Cardiac muscle cell (in vitro differentiated cells and primary cell): ENCODE results near the gene CRLF3. TPM values are rescaled to one million over a fixed set of nuclear protein-coding genes. Genes with fewer than 3 reads are reported as not detected.
"Not testable (repeated sequence)": the region's sequence is repeated elsewhere in the genome, so short reads cannot be mapped to it uniquely, and the experiment has no call there.

Experiments used
- DNase-seq, 2 donors: peaks; one replicate each; pipeline versions ENCODE4 v3.0.0 to v3.0.0-alpha.2; 2010 to 2017; ENCODE audit warnings: low read depth in 1 of 2, low spot score in 1 of 2
- H3K27ac ChIP-seq: fragments of 200-600 bp; sonication (generic); 2 replicates; pipeline ENCODE4 v1.5.1; 2016
- H3K27me3 ChIP-seq: fragments of 200-600 bp; sonication (generic); 2 replicates; pipeline ENCODE4 v1.6.0; 2016; ENCODE audit warnings: control low read depth
- H3K36me3 ChIP-seq: fragments of 200-600 bp; sonication (generic); 2 replicates; pipeline ENCODE4 v1.5.1; 2016; ENCODE audit warnings: control low read depth
- H3K4me1 ChIP-seq: fragments of 200-600 bp; sonication (generic); 2 replicates; pipeline ENCODE4 v1.8.1; 2017; ENCODE audit warnings: low read depth, mild to moderate bottlenecking, mixed run types
- H3K4me3 ChIP-seq: fragments of 200-600 bp; sonication (generic); 2 replicates; pipeline ENCODE4 v1.5.1; 2016; ENCODE audit warnings: mild to moderate bottlenecking
- H3K9me3 ChIP-seq: fragments of 200-600 bp; sonication (generic); 2 replicates; pipeline ENCODE4 v1.5.1; 2017; ENCODE audit warnings: low read depth, mild to moderate bottlenecking, control low read depth
- polyA plus RNA-seq: library from polyadenylated mRNA; unstranded; fragments of >200 nt; fragmentation: Nextera tagmentation; extraction: Ambion mirVana; gene quantifications from 2 replicates; pipeline ENCODE4 v1.2.1, GENCODE V29; 2016
- total RNA-seq: library from RNA; depleted of rRNA; stranded (reverse); fragments of >200 nt; gene quantifications from 2 replicates; pipeline ENCODE4 v1.2.3, GENCODE V29; 2016
- TF ChIP-seq, protein P1 (sequence below): IDR thresholded peaks from 2 replicates; pipeline ENCODE4 v1.5.1; 2012; ENCODE audit warnings: low read depth, mild to moderate bottlenecking, low read length

Gene CRLF3
- total and polyA plus RNA-seq, 2 experiments from 2014 or later: 11.9 to 19.9 TPM

DNA sequence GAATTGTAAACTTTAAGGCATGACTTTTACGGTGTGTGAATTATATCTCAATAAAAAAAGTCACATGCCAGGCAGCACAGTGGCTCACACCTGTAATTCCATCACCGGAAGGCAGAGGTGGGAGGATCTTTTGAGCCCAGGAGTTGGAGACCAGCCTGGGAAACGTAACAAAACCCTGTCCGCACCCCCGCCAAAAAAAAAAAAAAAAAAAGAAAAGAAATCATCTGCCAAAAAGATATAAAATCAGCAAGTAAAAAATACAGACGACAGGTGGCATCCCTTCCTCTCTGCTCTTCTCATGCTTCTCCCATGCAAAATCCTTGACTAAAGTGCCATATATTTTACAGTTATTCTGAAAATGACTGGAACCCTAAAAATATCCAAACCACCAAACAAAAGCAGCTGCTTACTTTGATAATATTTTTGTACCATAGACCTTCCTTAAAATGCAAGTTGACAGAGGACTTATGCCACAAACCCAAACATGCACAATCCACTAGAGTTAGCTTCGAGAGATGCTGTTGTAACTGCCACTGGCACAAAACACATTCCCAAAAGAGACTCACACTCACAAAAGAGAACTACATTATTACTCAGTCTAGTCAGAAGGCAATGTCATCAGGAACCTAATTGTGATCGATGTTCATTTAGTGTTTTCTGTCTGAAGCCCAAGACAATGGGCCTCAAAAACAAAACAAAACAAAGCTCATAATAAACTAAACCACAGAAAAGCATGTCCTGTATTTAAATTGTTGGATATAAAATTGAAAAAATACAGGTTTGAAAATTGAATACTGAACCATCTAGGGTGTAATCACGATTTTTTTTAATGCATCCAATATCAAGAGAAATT, 2.4 kb downstream of the CRLF3 start:
- no peaks in the 10 kb centered on the region for H3K9me3 ChIP-seq
- no peaks in the 10 kb centered on the region for H3K27me3 ChIP-seq
- H3K4me1 ChIP-seq: peaks cover 19% of the 10 kb centered on the region
- H3K27ac ChIP-seq: no peak overlapping the region
- H3K4me3 ChIP-seq: no peak overlapping the region
- no peaks in the 10 kb centered on the region for H3K36me3 ChIP-seq
- TF ChIP-seq, protein P1, sequence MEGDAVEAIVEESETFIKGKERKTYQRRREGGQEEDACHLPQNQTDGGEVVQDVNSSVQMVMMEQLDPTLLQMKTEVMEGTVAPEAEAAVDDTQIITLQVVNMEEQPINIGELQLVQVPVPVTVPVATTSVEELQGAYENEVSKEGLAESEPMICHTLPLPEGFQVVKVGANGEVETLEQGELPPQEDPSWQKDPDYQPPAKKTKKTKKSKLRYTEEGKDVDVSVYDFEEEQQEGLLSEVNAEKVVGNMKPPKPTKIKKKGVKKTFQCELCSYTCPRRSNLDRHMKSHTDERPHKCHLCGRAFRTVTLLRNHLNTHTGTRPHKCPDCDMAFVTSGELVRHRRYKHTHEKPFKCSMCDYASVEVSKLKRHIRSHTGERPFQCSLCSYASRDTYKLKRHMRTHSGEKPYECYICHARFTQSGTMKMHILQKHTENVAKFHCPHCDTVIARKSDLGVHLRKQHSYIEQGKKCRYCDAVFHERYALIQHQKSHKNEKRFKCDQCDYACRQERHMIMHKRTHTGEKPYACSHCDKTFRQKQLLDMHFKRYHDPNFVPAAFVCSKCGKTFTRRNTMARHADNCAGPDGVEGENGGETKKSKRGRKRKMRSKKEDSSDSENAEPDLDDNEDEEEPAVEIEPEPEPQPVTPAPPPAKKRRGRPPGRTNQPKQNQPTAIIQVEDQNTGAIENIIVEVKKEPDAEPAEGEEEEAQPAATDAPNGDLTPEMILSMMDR: no peak
- no peak for DNase-seq

GRCh38 chr17:30819971-30820705, 4.4 kb downstream of the CRLF3 start:
- DNase-seq: peak in 1 of 2 donors; percentile 65
- H3K27ac ChIP-seq: no peak overlapping the region
- H3K4me1 ChIP-seq: peaks cover 16% of the 10 kb centered on the region
- no peaks in the 10 kb centered on the region for H3K27me3 ChIP-seq
- TF ChIP-seq, protein P1: no peak
- H3K4me3 ChIP-seq: no peak overlapping the region
- no peaks in the 10 kb centered on the region for H3K9me3 ChIP-seq
- no peaks in the 10 kb centered on the region for H3K36me3 ChIP-seq

DNA sequence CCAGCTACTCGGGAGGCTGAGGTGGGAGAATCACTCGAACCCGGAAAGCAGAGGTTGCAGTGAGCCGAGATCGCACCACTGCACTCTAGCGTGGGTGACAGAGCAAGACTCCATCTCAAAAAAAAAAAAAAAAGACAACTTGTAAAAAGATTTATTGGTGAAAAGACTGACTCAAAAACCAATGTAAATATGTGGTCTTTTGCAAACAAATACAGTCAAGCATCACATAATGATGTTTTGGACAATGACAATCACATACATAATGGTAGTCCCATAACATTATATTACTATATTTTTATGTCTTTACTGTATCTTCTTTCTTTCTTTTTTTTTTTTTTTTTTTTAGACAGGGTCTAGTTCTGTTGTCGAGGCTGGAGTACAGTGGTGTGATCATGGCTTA, 8.3 kb downstream of the CRLF3 start:
- Histone ChIP-seq H3K27me3 (no peaks in the 10 kb centered on the region), H3K9me3 (no peaks in the 10 kb centered on the region), H3K27ac (no peak overlapping the region), H3K36me3 (no peaks in the 10 kb centered on the region), H3K4me3 (no peak overlapping the region), H3K4me1 (no peaks in the 10 kb centered on the region)
- DNase-seq: no peak
- TF ChIP-seq, protein P1: no peak

DNA sequence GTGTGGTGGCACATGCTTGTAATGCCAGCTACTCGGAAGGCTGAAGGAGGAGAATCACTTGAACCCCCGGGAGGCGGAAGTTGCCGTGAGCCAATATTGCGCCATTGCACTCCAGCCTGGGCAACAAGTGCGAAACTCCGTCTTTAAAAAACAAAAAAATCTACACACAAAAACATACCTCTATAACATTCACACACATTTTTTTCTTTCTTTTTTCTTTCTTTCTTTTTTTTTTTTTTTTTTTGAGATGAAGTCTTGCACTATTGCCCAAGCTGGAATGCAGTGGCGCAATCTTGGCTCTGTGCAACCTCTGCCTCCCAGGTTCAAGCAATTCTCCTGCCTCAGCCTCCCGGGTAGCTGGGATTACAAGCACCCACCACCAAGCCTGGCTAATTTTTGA, 9.6 kb downstream of the CRLF3 start:
- peak in 1 of 2 donors; percentile 72 for DNase-seq
- H3K27ac ChIP-seq, H3K4me1 ChIP-seq, H3K27me3 ChIP-seq, H3K4me3 ChIP-seq, H3K9me3 ChIP-seq, H3K36me3 ChIP-seq: not testable (repeated sequence)

- H3K4me3 ChIP-seq, H3K27ac ChIP-seq, H3K36me3 ChIP-seq, H3K4me1 ChIP-seq, DNase-seq, H3K27me3 ChIP-seq, H3K9me3 ChIP-seq: not testable (repeated sequence)
These were observed 10.3 kb downstream of the CRLF3 start for GRCh38 chr17:30814236-30814635.

GRCh38 chr17:30812218-30813177, 12.0 kb downstream of the CRLF3 start:
- peak in 1 of 2 donors; percentile 39 for DNase-seq
- no peak overlapping the region for H3K4me3 ChIP-seq

More at GRCh38 chr17:30812218-30813177, 12.0 kb downstream of the CRLF3 start:
- Histone ChIP-seq H3K9me3 (no peaks in the 10 kb centered on the region), H3K36me3 (no peaks in the 10 kb centered on the region), H3K27ac (peak overlapping the region; percentile 57), H3K4me1 (no peaks in the 10 kb centered on the region), H3K27me3 (no peaks in the 10 kb centered on the region)
- TF ChIP-seq, protein P1: no peak
